HFF-Myc (cell line): ENCODE data around the gene PNPLA7.
"Not testable (repeated sequence)": the region's sequence is repeated elsewhere in the genome, so short reads cannot be mapped to it uniquely, and the experiment has no call there.

Experiments used
- DNase-seq: peaks from one replicate; pipeline ENCODE4 v3.0.0-alpha.2; 2011; ENCODE audit warnings: low read depth; ENCODE audit errors: extremely low read depth
- H3K4me3 ChIP-seq: replicated peaks from 2 replicates; pipeline ENCODE4 v1.5.1; 2011; ENCODE audit warnings: low read depth, mild to moderate bottlenecking, control low read depth, low read length
- TF ChIP-seq, protein P1 (sequence below): IDR thresholded peaks from 2 replicates; pipeline ENCODE4 v1.5.1; 2012; ENCODE audit warnings: mild to moderate bottlenecking, low read depth, low read length, control low read depth; ENCODE audit errors: missing control alignments

Gene PNPLA7

DNA sequence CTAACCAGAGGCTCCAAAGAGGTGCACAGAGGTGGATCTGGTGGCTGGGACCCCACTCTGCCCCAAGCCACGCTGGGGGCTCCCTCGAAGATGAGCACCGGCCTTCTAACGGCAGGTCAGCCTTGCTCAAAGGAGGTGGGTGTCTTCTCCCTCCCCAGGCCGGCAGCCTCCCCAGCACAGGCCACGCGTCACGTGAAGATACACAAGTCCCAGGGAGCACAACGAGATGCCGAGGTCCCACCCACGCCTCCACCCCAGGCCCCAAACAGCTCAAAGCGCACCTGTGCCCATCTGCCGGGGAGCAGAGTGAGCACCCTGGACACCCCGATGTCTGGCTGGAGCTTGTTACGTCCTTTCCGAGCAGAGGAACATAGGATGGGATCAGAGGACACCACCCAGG lies 12.1 kb downstream of the PNPLA7 start:
- DNase-seq: no peak
- no peak overlapping the region for H3K4me3 ChIP-seq
- TF ChIP-seq, protein P1, sequence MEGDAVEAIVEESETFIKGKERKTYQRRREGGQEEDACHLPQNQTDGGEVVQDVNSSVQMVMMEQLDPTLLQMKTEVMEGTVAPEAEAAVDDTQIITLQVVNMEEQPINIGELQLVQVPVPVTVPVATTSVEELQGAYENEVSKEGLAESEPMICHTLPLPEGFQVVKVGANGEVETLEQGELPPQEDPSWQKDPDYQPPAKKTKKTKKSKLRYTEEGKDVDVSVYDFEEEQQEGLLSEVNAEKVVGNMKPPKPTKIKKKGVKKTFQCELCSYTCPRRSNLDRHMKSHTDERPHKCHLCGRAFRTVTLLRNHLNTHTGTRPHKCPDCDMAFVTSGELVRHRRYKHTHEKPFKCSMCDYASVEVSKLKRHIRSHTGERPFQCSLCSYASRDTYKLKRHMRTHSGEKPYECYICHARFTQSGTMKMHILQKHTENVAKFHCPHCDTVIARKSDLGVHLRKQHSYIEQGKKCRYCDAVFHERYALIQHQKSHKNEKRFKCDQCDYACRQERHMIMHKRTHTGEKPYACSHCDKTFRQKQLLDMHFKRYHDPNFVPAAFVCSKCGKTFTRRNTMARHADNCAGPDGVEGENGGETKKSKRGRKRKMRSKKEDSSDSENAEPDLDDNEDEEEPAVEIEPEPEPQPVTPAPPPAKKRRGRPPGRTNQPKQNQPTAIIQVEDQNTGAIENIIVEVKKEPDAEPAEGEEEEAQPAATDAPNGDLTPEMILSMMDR: no peak

DNA sequence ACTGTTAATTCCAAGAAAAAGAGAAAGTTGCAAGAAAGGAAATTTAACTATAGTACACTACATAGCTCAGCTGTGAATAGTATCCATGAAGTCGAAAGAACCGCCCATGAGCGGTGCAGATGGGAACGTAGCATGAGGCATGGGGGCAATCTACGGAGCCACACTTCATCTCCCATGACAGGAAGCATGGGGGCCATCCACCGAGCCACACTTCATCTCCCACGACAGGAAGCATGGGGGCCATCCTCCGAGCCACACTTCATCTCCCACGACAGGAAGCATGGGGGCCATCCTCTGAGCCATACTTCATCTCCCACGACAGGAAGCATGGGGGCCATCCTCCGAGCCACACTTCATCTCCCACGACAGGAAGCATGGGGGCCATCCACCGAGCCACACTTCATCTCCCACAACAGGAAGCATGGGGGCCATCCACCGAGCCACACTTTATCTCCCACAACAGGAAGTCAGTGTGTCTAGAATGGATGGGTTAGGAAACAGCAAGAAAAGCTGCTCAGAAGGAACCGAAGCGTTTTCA lies 13.5 kb downstream of the PNPLA7 start:
- not testable (repeated sequence) for DNase-seq, H3K4me3 ChIP-seq

DNA sequence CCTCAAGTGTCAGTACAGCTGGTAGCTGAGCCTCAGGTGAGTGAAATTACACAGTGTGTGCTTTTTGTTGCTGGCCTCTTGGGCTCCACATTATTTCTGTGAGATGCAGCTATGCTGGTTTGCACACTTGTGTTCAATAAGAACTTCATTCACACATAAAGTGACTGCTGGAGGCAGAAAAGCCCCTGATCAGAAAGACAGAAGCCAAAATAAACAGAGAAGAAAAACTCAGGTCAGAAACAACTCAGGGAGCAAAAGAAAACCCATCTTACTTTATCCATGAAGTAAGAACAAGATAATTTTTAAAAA lies 15.1 kb downstream of the PNPLA7 start:
- TF ChIP-seq, protein P1: no peak
- no peak for DNase-seq
- no peak overlapping the region for H3K4me3 ChIP-seq

DNA sequence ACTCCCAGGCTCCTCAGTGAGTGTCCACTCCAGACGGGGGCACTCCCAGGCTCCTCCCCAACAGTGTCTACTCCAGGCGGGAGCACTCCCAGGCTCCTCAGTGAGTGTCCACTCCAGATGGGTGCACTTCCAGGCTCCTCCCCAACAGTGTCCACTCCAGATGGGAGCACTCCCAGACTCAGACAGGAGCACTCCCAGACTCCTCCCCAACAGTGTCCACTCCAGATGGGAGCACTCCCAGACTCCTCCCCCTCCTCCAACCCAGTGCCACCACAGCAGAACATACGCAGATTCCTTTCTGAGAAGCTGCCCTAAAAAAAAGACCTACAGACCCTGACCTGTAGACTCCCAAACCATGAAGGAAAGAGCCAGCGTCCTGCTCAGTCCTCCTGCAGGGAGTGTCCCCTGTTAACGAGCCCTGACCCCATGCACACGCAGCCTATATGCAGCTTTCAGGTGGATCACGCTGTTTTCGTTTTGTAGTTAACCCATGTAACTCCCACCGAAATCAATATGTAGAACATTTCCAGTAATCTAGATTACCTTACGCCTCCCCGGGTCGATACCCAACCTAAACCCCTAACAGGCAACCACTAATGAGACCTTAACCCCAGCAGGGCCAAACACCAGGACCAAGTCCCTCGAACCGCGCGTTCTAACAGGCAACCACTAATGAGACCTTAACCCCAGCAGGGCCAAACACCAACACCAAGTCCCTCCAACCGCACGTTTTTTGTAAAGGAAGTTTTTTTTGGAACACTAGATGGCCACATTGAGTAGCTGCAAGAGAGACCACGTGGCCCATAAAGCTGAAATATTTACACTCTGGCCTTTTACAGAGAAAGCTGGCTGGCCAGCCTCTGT lies 15.7 kb downstream of the PNPLA7 start:
- TF ChIP-seq, protein P1: peak; percentile 74
- H3K4me3 ChIP-seq: no peak overlapping the region
- peak; percentile 52 for DNase-seq

DNA sequence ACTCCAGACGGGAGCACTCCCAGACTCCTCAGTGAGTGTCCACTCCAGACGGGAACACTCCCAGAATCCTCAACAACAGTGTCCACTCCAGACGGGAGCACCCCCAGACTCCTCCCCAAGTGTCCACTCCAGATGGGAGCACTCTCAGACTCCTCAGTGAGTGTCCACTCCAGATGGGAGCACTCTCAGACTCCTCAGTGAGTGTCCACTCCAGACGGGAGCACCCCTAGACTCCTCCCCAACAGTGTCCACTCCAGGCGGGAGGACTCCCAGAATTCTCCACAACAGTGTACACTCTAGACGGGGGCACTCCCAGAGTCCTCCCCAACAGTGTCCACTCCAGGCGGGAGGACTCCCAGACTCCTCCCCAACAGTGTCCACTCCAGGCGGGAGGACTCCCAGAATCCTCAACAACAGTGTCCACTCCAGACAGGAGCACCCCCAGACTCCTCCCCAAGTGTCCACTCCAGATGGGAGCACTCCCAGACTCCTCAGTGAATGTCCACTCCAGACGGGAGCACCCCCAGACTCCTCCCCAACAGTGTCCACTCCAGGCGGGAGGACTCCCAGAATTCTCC lies 17.2 kb downstream of the PNPLA7 start:
- DNase-seq, H3K4me3 ChIP-seq: not testable (repeated sequence)

DNA sequence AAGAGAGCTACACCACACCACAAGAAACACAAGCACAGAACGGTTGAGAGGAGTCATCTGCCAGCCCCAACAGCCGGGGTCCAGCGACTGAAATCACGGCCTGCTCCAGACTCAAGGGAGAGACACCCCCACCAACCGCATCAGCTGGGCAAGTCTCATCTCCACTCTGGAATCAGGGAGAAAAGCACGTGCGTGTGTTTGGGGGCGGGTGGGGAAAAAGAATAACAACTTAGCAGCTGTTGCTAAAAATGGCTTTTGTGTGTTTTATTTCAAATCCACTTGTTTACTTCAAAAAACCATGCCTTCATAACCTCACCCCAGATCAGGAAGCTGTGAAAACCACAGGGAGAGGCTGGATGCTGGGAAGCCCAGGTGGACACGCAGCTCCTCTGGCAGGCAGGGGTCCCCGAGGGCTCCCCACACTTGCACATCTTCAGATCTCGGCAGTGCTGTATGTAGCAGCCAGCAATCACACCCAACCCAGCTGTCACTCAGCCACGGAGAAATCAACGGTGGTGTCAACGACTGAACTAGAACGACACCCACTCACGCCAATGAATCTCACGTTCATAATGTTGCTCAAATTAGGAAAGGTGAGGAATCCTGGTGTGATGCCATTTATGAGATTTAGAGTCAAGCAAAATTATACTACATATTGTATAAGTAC lies 19.0 kb downstream of the PNPLA7 start:
- no peak for DNase-seq
- TF ChIP-seq, protein P1: no peak
- no peak overlapping the region for H3K4me3 ChIP-seq

DNA sequence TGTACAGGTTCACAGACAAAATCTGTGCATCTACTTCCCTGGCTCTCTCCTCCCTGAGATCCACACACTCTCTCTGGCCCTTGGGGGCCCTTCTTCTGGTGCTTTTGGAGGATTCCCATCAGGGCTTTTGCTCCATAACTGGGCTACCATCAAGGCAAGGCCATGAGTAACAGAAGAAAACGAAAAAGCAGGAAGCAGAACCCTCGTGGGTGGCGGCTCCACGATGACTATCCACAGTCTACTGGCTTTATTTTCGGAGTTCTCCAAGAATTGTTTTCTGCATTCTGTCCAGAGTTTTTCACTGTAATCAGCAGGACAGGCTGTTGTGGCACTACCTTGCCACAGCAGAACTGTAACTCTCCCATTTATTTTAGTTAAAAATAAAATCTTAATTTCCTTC lies 19.9 kb downstream of the PNPLA7 start:
- no peak for DNase-seq
- TF ChIP-seq, protein P1: no peak
- H3K4me3 ChIP-seq: no peak overlapping the region
